NCI-H2107 treated with DMSO at 0.1 percent for 48 hours (cell line): ENCODE results near the gene ABHD11.
"Not testable (repeated sequence)": the region's sequence is repeated elsewhere in the genome, so short reads cannot be mapped to it uniquely, and the experiment has no call there.

ENCODE experiments used
- DNase-seq: peaks from one replicate; lab custom pipeline; 2025; ENCODE audit not compliant: unreplicated experiment; lab: John Stamatoyannopoulos, UW

Gene ABHD11

GRCh38 chr7:73719806-73720169 is 18.8 kb downstream of the ABHD11 start:
- DNase-seq = no peak

- DNase-seq = peak; percentile 14
These were observed 19.4 kb downstream of the ABHD11 start, which contains the start of gene STX1A for GRCh38 chr7:73718905-73719805. Gene STX1A (minus strand): TSS chr7:73719669. CDS start chr7:73719631, 38 bp downstream.

- no peak for DNase-seq
These were observed 20.1 kb downstream of the ABHD11 start for GRCh38 chr7:73718438-73718881.

GRCh38 chr7:73717991-73718405 is 20.6 kb downstream of the ABHD11 start:
- DNase-seq = no peak

GRCh38 chr7:73717025-73717807 is 21.4 kb downstream of the ABHD11 start:
- no peak for DNase-seq

- DNase-seq = no peak
These were observed 22.2 kb downstream of the ABHD11 start for GRCh38 chr7:73716318-73716890.

- peak; percentile 86 for DNase-seq
These were observed 22.8 kb downstream of the ABHD11 start for GRCh38 chr7:73715648-73716317.

- DNase-seq = not testable (repeated sequence)
These were observed 25.3 kb downstream of the ABHD11 start for GRCh38 chr7:73713319-73713718.

- DNase-seq = no peak
These were observed 25.8 kb downstream of the ABHD11 start for GRCh38 chr7:73712773-73713172.

- DNase-seq = no peak
These were observed 29.5 kb downstream of the ABHD11 start for GRCh38 chr7:73708961-73709549.

- DNase-seq = peak; percentile 83
These were observed 31.5 kb downstream of the ABHD11 start for GRCh38 chr7:73707045-73707631.

GRCh38 chr7:73706126-73707044 is 32.2 kb downstream of the ABHD11 start:
- peak; percentile 29 for DNase-seq

- no peak for DNase-seq
These were observed 33.1 kb downstream of the ABHD11 start for GRCh38 chr7:73705551-73705920.

- no peak for DNase-seq
These were observed 33.7 kb downstream of the ABHD11 start for GRCh38 chr7:73704640-73705550.

GRCh38 chr7:73703757-73704639 is 34.6 kb downstream of the ABHD11 start:
- DNase-seq = no peak

GRCh38 chr7:73703225-73703624 is 35.4 kb downstream of the ABHD11 start:
- no peak for DNase-seq

GRCh38 chr7:73702665-73703064 is 35.9 kb downstream of the ABHD11 start:
- no peak for DNase-seq
